H1 (cell line): ENCODE results near the gene XRCC6. TPM values are rescaled to one million over a fixed set of nuclear protein-coding genes. Genes with fewer than 3 reads are reported as not detected.

Experiments used
- CTCF ChIA-PET: fragments of 300-600 bp; sonication (Branson Sonifier 250); formaldehyde crosslinking; loops from one replicate; lab custom pipeline; 2021; ENCODE audit not compliant: partially characterized antibody; lab: Charles Lee
- POLR2A ChIA-PET: fragments of 300-600 bp; sonication (Branson Sonifier 250); formaldehyde crosslinking; loops from one replicate; lab custom pipeline; 2021; ENCODE audit warnings: inconsistent platforms; ENCODE audit not compliant: partially characterized antibody; lab: Charles Lee
- DNase-seq, 2 experiments: peaks; one replicate each; pipeline versions ENCODE4 v3.0.0 to v3.0.0-alpha.2; 2010 to 2022; ENCODE audit warnings: low spot score in 2 of 2, low read depth in 1 of 2, mixed read lengths in 1 of 2
- FAIRE-seq: peaks from 2 replicates; lab custom pipeline; 2011; peaks lifted over from hg19 to GRCh38; lab: Jason Lieb, UNC
- H2AFZ ChIP-seq: 2 replicates; pipeline ENCODE4 v1.8.1; 2012; ENCODE audit warnings: low read length, inconsistent platforms
- H2AK5ac ChIP-seq: 2 replicates; pipeline ENCODE4 v1.6.1; 2013; ENCODE audit warnings: low read depth, low read length
- H2BK120ac ChIP-seq: replicated peaks from 2 replicates; pipeline ENCODE3; 2013; ENCODE audit warnings: low read depth, low read length, inconsistent platforms
- H2BK12ac ChIP-seq: 2 replicates; pipeline ENCODE4 v1.6.1; 2013; ENCODE audit warnings: low read depth, low read length
- H2BK15ac ChIP-seq: 2 replicates; pipeline ENCODE4 v1.6.1; 2013; ENCODE audit warnings: low read length
- H2BK20ac ChIP-seq: 2 replicates; pipeline ENCODE4 v1.6.1; 2013; ENCODE audit warnings: low read length
- H2BK5ac ChIP-seq: 2 replicates; pipeline ENCODE4 v1.6.1; 2013; ENCODE audit warnings: low read depth, low read length
- H3K14ac ChIP-seq: 2 replicates; pipeline ENCODE4 v1.6.1; 2013; ENCODE audit warnings: inconsistent platforms; ENCODE audit not compliant: insufficient read length
- H3K18ac ChIP-seq: 2 replicates; pipeline ENCODE4 v1.6.1; 2013; ENCODE audit warnings: low read length; ENCODE audit errors: extremely low read depth
- H3K23ac ChIP-seq: 2 replicates; pipeline ENCODE4 v1.6.1; 2013; ENCODE audit warnings: inconsistent platforms; ENCODE audit not compliant: insufficient read length
- H3K23me2 ChIP-seq: 2 replicates; pipeline ENCODE4 v1.6.1; 2013; ENCODE audit warnings: low read depth, low read length
- H3K27ac ChIP-seq: 2 replicates; pipeline ENCODE4 v1.6.1; 2011; ENCODE audit warnings: low read depth, low read length, inconsistent platforms
- H3K27me3 ChIP-seq, 4 experiments: replicated peaks in 1 of 4; 1 replicate in 1 of 4; 2 replicates in 3 of 4; pipeline versions ENCODE4 v1.6.1 to v1.8.1; 2011 to 2013; ENCODE audit warnings: low read length in 3 of 4, mild to moderate bottlenecking in 3 of 4, inconsistent platforms in 2 of 4, mixed read lengths in 2 of 4, moderate library complexity in 1 of 4; ENCODE audit not compliant: control insufficient read depth in 3 of 4, insufficient read depth in 3 of 4; ENCODE audit errors: extremely low read depth in 1 of 4
- H3K36me3 ChIP-seq, 4 experiments: 2 replicates each; pipeline versions ENCODE4 v1.6.1 to v1.8.1; 2011 to 2013; ENCODE audit warnings: mild to moderate bottlenecking in 4 of 4, low read length in 3 of 4, moderate library complexity in 2 of 4, control low read depth in 1 of 4, inconsistent platforms in 1 of 4; ENCODE audit not compliant: insufficient read depth in 4 of 4, control insufficient read depth in 2 of 4
- H3K4ac ChIP-seq: replicated peaks from 2 replicates; pipeline ENCODE3; 2013; ENCODE audit warnings: low read length, low read depth, mixed read lengths, inconsistent platforms; ENCODE audit not compliant: insufficient read length
- H3K4me1 ChIP-seq, 4 experiments: replicated peaks in 1 of 4; 1 replicate in 1 of 4; 2 replicates in 3 of 4; pipeline versions ENCODE4 v1.6.1 to v1.8.1; 2011 to 2013; ENCODE audit warnings: low read length in 3 of 4, inconsistent platforms in 2 of 4, mixed read lengths in 1 of 4; ENCODE audit not compliant: insufficient read depth in 4 of 4, control insufficient read depth in 3 of 4
- H3K4me2 ChIP-seq, 2 experiments: 2 replicates each; pipeline versions ENCODE4 v1.6.1 to v1.8.1; 2011 to 2013; ENCODE audit warnings: low read depth in 2 of 2, low read length in 2 of 2, control low read depth in 1 of 2, inconsistent platforms in 1 of 2, mild to moderate bottlenecking in 1 of 2; ENCODE audit not compliant: insufficient read depth in 1 of 2
- H3K4me3 ChIP-seq, 4 experiments: fragments of 200-600, 300-600 bp in 1 of 4; sonication (generic), shearing (Covaris generic), sonication (Bioruptor Twin) in 1 of 4; 2 replicates each; pipeline versions ENCODE4 v1.5.1 to v1.8.1; 2011 to 2016; ENCODE audit warnings: low read length in 4 of 4, low read depth in 3 of 4, control low read depth in 2 of 4, inconsistent platforms in 2 of 4, mild to moderate bottlenecking in 2 of 4, mixed read lengths in 1 of 4, moderate library complexity in 1 of 4; ENCODE audit not compliant: insufficient read depth in 2 of 4; ENCODE audit errors: extremely low read depth in 1 of 4
- H3K56ac ChIP-seq: replicated peaks from 2 replicates; pipeline ENCODE3; 2013; ENCODE audit warnings: low read depth, mild to moderate bottlenecking, mixed read lengths, low read length, inconsistent platforms; ENCODE audit not compliant: insufficient read length
- H3K79me1 ChIP-seq: 2 replicates; pipeline ENCODE4 v1.6.1; 2013; ENCODE audit warnings: low read depth, low read length, control low read depth
- H3K79me2 ChIP-seq, 2 experiments: 2 replicates each; pipeline versions ENCODE4 v1.6.1 to v1.8.1; 2012 to 2013; ENCODE audit warnings: low read length in 2 of 2, mild to moderate bottlenecking in 2 of 2, inconsistent platforms in 1 of 2; ENCODE audit not compliant: insufficient read depth in 2 of 2, control insufficient read depth in 1 of 2
- H3K9ac ChIP-seq, 4 experiments: replicated peaks in 1 of 4; 1 replicate in 1 of 4; 2 replicates in 3 of 4; pipeline versions ENCODE4 v1.6.1 to v1.8.1; 2011 to 2013; ENCODE audit warnings: low read depth in 3 of 4, low read length in 3 of 4, control low read depth in 2 of 4, mild to moderate bottlenecking in 2 of 4, moderate library complexity in 2 of 4, inconsistent platforms in 1 of 4; ENCODE audit errors: extremely low read depth in 1 of 4
- H3K9me3 ChIP-seq, 2 experiments: 2 replicates each; pipeline versions ENCODE4 v1.6.1 to v1.8.1; 2012 to 2013; ENCODE audit warnings: mild to moderate bottlenecking in 2 of 2, moderate library complexity in 2 of 2, control low read depth in 1 of 2, inconsistent platforms in 1 of 2, low read depth in 1 of 2, low read length in 1 of 2, mixed read lengths in 1 of 2; ENCODE audit not compliant: insufficient read depth in 2 of 2
- H4K20me1 ChIP-seq, 2 experiments: replicated peaks in 1 of 2; 2 replicates each; pipeline versions ENCODE3 to v1.8.1; 2011 to 2013; ENCODE audit warnings: inconsistent platforms in 2 of 2, low read length in 2 of 2, mild to moderate bottlenecking in 1 of 2; ENCODE audit not compliant: insufficient read depth in 2 of 2, control insufficient read depth in 1 of 2
- H4K5ac ChIP-seq: 2 replicates; pipeline ENCODE4 v1.6.1; 2013; ENCODE audit warnings: low read length, low read depth, mixed read lengths, inconsistent platforms; ENCODE audit not compliant: insufficient read length
- H4K8ac ChIP-seq: 2 replicates; pipeline ENCODE4 v1.8.0; 2013; ENCODE audit warnings: mild to moderate bottlenecking, moderate library complexity, low read length, inconsistent platforms; ENCODE audit not compliant: insufficient read depth; ENCODE audit errors: extremely low read depth
- H4K91ac ChIP-seq: replicated peaks from 2 replicates; pipeline ENCODE3; 2013; ENCODE audit warnings: low read length, mixed read lengths, inconsistent platforms; ENCODE audit not compliant: insufficient read length
- PHF8 ChIP-seq: fragments of 200-600 bp; sonication (generic); conservative IDR thresholded peaks from 2 replicates; pipeline ENCODE4 v1.7.1; 2012; ENCODE audit warnings: low read depth, mild to moderate bottlenecking, inconsistent platforms, low read length, moderate library complexity
- SIX5 ChIP-seq: IDR thresholded peaks from 2 replicates; pipeline ENCODE4 v1.6.1; 2011; ENCODE audit warnings: mild to moderate bottlenecking, low read depth, low read length
- WGBS, 2 experiments: shearing (Covaris generic) in 1 of 2; methylation state at CpG; one replicate each; pipeline versions ENCODE4 v1.1.6 to v1.1.7; 2013 to 2015; ENCODE audit warnings: low lambda C conversion rate in 2 of 2, mixed read lengths in 2 of 2, inconsistent platforms in 1 of 2, low coverage in 1 of 2, missing lambda C conversion rate in 1 of 2; ENCODE audit not compliant: insufficient replicate concordance in 2 of 2, insufficient coverage in 1 of 2, insufficient read length in 1 of 2; ENCODE audit errors: extremely low coverage in 1 of 2, missing lambda C conversion rate in 1 of 2; 5-methylcytosine and 5-hydroxymethylcytosine counted together
- polyA plus RNA-seq, 7 experiments: library from polyadenylated mRNA; depleted of rRNA in 3 of 7; stranded (reverse) in 5 of 7; unstranded in 2 of 7; fragments of >200 nt in 5 of 7; fragments of 200-250 nt in 2 of 7; gene quantifications; 1 replicate in 5 of 7; 2 replicates in 1 of 7; 4 replicates in 1 of 7; pipeline versions ENCODE4 v1.2.1 to v1.2.3, GENCODE V29; 2011 to 2013; ENCODE audit warnings: missing spikeins in 2 of 7, mixed read lengths in 2 of 7
- total RNA-seq: library from RNA; stranded (reverse); fragmentation: NEBNext Ultra II Directional; extraction: Animal tissue kit (Norgen Biotek cat#: 25700); gene quantifications from 2 replicates; pipeline ENCODE4 v1.2.1, GENCODE V29; 2021

The XRCC6 gene
- total and polyA plus RNA-seq, 2 of the 8 experiments (the other 6 are each of a cell fraction or from before 2014, with no cell fraction given): 150 to 490 TPM

DNA sequence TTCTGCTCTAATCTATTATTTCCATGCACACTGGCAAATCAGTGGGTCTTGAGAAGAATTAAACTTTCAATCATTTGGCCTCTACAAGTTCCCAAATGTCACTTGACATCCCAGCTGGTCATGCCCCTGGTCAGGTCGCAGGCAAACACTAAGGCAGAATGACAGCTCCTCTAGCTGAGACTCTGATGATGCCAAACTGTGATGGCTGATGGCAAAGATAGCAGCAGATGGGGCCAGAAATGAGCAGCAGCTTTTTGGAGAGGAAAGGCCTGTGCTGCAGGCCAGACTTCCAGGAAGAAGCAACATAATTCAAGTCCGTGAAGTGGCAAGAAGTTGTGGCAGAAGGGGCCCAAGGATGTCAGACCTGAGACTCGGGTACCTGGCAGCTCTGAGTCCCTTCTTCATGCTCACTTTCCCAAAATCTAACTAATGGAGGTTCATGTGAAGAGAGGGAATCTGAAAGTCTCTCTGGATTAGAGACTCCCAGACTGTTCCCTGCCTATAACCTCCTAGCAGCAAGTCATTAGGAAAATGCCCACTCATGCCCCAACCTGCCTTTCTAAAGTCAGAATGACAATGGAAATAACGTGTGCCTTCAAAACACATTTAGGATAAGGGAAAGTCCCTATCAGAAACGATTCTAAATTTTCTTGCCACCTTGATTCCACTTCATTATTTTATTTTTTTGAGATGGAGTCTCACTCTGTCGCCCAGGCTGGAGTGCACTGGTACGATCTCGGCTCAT is 22.0 kb upstream of the XRCC6 start:
- POLR2A ChIA-PET: interaction anchor here (0.8 to 3.2 kb wide), 6 partner anchors 9 to 218 kb away, joined by 3 to 25 read pairs (median 10); partner anchors contain the start of genes DESI1, PMM1 and XRCC6
- no peak overlapping the region for H4K5ac ChIP-seq
- 87% methylated on average over 8 of the region's 8 CpGs; no CpG with 5 or more reads in 1 of the 2 experiments for WGBS, 2 experiments

More for the DNA sequence above, 22.0 kb upstream of the XRCC6 start:
- Histone ChIP-seq H3K23me2 (no peaks in the 10 kb centered on the region), H3K4ac (no peak overlapping the region), H3K56ac (no peak overlapping the region), H3K4me1 (0 out of 7 replicates have a peak, but pooled peaks cover 0 to 2% (median 0%) of the 10 kb centered on the region in 4 experiments), H3K79me2 (no peaks in the 10 kb centered on the region), H2BK15ac (no peak overlapping the region), H3K9ac (no peak overlapping the region; a peak in 1 of 7 replicates), H3K4me2 (no peak overlapping the region), H2BK12ac (no peak overlapping the region), H3K27me3 (no peaks in the 10 kb centered on the region), H3K79me1 (no peaks in the 10 kb centered on the region), H2BK120ac (no peak overlapping the region), H3K4me3 (no peak overlapping the region), H2BK20ac (no peak overlapping the region), H3K23ac (no peak overlapping the region), H3K18ac (no peak overlapping the region), H3K14ac (no peak overlapping the region), H3K36me3 (peaks cover 2 to 16% (median 11%) of the 10 kb centered on the region in 4 experiments; a peak in 5 of 8 replicates), H3K27ac (no peak overlapping the region), H3K9me3 (no peaks in the 10 kb centered on the region), H4K8ac (no peak overlapping the region), H2BK5ac (no peak overlapping the region), H4K91ac (no peak overlapping the region), H4K20me1 (peaks cover 3 to 6% of the 10 kb centered on the region in 2 experiments), H2AK5ac (no peak overlapping the region)
- CTCF ChIA-PET: interaction anchor here (0.5 to 7.4 kb wide), 9 partner anchors 13 to 196 kb away, joined by 3 to 164 read pairs (median 16); no protein-coding TSS in a partner anchor
- no peak for DNase-seq
- no peak for FAIRE-seq
- TF ChIP-seq PHF8 (no peak), SIX5 (no peak)
- TF ChIP-seq, all 59 proteins: peak for 0
- no peak overlapping the region for H2AFZ ChIP-seq
